ENCODE results near the gene IGFBP5.

DNA sequence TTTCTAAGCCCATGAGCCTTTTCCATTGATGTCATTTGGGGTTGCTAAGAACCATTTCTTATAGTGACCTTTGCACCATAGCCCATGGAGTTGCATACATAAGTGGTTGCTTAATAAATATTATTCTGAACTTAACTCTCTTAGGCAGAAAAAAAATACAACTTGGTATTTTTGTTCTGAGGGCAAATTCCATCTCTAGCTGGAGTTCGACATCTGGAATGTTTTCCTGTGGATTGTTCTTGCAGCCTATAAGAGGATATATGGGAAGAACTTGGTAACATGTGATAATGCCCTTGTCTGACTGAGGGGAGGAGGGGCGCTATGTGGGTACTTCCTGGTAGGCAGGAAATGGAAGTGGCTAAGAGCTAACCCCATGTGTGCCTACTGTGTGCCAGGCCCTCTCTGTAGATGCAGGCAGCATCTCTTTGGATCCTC lies 41.4 kb downstream of the IGFBP5 start:
- TF ChIP-seq, protein P1, sequence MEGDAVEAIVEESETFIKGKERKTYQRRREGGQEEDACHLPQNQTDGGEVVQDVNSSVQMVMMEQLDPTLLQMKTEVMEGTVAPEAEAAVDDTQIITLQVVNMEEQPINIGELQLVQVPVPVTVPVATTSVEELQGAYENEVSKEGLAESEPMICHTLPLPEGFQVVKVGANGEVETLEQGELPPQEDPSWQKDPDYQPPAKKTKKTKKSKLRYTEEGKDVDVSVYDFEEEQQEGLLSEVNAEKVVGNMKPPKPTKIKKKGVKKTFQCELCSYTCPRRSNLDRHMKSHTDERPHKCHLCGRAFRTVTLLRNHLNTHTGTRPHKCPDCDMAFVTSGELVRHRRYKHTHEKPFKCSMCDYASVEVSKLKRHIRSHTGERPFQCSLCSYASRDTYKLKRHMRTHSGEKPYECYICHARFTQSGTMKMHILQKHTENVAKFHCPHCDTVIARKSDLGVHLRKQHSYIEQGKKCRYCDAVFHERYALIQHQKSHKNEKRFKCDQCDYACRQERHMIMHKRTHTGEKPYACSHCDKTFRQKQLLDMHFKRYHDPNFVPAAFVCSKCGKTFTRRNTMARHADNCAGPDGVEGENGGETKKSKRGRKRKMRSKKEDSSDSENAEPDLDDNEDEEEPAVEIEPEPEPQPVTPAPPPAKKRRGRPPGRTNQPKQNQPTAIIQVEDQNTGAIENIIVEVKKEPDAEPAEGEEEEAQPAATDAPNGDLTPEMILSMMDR (IDR thresholded peaks at IDR 0.05): no peak
- TF ChIP-seq EZH2 (IDR thresholded peaks at IDR 0.05): no peak
- no peak for TF ChIP-seq EZH2phosphoT487 (IDR thresholded peaks at IDR 0.05)
